Ovary (tissue), 3 donors: ENCODE results near the gene DRC3.

Experiments used
- CTCF ChIP-seq, 3 donors: fragments of 450-650 bp in 2 of 3; fragments of 200-600 bp in 1 of 3; IDR thresholded peaks; one replicate each; pipeline versions ENCODE4 v1.5.1 to v1.8.0; 2016 to 2022; ENCODE audit warnings: antibody characterized with exemption in 3 of 3, mild to moderate bottlenecking in 1 of 3
- EP300 ChIP-seq: sonication (generic); formaldehyde crosslinking; IDR thresholded peaks from one replicate; pipeline ENCODE4 v1.6.1; 2017; ENCODE audit warnings: antibody characterized with exemption
- POLR2A ChIP-seq: fragments of 450-650 bp; IDR thresholded peaks from one replicate; pipeline ENCODE4 v1.6.1; 2017; ENCODE audit warnings: antibody characterized with exemption, mild to moderate bottlenecking, moderate library complexity
- donor health status: DM: no; HTN: no; CAD: no.

- no peak for TF ChIP-seq CTCF (IDR thresholded peaks at IDR 0.05)
- no peak for TF ChIP-seq EP300
- no peak for TF ChIP-seq POLR2A
These were observed 55.7 kb downstream of the DRC3 start for GRCh38 chr17:18028114-18028951.
